HG03103 (cell line): ENCODE data around the gene FKBP9.
"Not testable (repeated sequence)": the region's sequence is repeated elsewhere in the genome, so short reads cannot be mapped to it uniquely, and the experiment has no call there.

Source experiments
- ATAC-seq: cut with Tn5 transposase; IDR thresholded peaks from one replicate; pipeline ENCODE4 v1.9.1; 2021; ENCODE audit warnings: low read depth; ENCODE audit not compliant: unreplicated experiment

FKBP9 gene

GRCh38 chr7:33004104-33004616 lies 46.9 kb downstream of the FKBP9 start:
- ATAC-seq: not testable (repeated sequence)

GRCh38 chr7:33005193-33005592 lies 48.0 kb downstream of the FKBP9 start:
- ATAC-seq: not testable (repeated sequence)

GRCh38 chr7:33005690-33006089 lies 48.5 kb downstream of the FKBP9 start:
- ATAC-seq: not testable (repeated sequence)

- no peak for ATAC-seq
Measured at GRCh38 chr7:33009734-33010133, 52.5 kb downstream of the FKBP9 start.

GRCh38 chr7:33012364-33012763 lies 55.1 kb downstream of the FKBP9 start:
- ATAC-seq: no peak

GRCh38 chr7:33024189-33024757 lies 67.0 kb downstream of the FKBP9 start:
- ATAC-seq: no peak

GRCh38 chr7:33035776-33036175 lies 78.5 kb downstream of the FKBP9 start:
- no peak for ATAC-seq

- no peak for ATAC-seq
Measured at GRCh38 chr7:33038639-33039038, 81.4 kb downstream of the FKBP9 start.

- ATAC-seq: no peak
Measured at GRCh38 chr7:33039257-33039902, 82.1 kb downstream of the FKBP9 start.

- no peak for ATAC-seq
Measured at GRCh38 chr7:33039903-33040292, 82.7 kb downstream of the FKBP9 start.

GRCh38 chr7:33040803-33041516 lies 83.7 kb downstream of the FKBP9 start:
- peak; percentile 95 for ATAC-seq

- no peak for ATAC-seq
Measured at GRCh38 chr7:33041631-33042428, 84.6 kb downstream of the FKBP9 start.

GRCh38 chr7:33043501-33044400 lies 86.5 kb downstream of the FKBP9 start:
- no peak for ATAC-seq

GRCh38 chr7:33044401-33044718 lies 87.1 kb downstream of the FKBP9 start:
- ATAC-seq: no peak

GRCh38 chr7:33044986-33045385 lies 87.7 kb downstream of the FKBP9 start:
- peak; percentile 34 for ATAC-seq

- ATAC-seq: no peak
Measured at GRCh38 chr7:33048257-33048656, 91.0 kb downstream of the FKBP9 start.

GRCh38 chr7:33048704-33049103 lies 91.5 kb downstream of the FKBP9 start:
- no peak for ATAC-seq

GRCh38 chr7:33050535-33051318 lies 93.5 kb downstream of the FKBP9 start:
- ATAC-seq: peak; percentile 61

GRCh38 chr7:33053721-33054120 lies 96.5 kb downstream of the FKBP9 start:
- no peak for ATAC-seq
